NCI-H748 (cell line): ENCODE measurements around the gene PRAMEF11.
A peak's percentile ranks its signal among the peaks of the same experiment; 100 is the strongest.
"Not testable (repeated sequence)": the region's sequence is repeated elsewhere in the genome, so short reads cannot be mapped to it uniquely, and the experiment has no call there.

Experiments used
- DNase-seq: peaks from one replicate; lab custom pipeline; 2025; ENCODE audit not compliant: unreplicated experiment; lab: John Stamatoyannopoulos, UW

PRAMEF11 gene

GRCh38 chr1:12831310-12831709 is at the start of gene PRAMEF11:
TSS of gene PRAMEF11 (minus strand) at chr1:12831410. CDS start at chr1:12828789, 2,621 bp downstream.
- not testable (repeated sequence) for DNase-seq

GRCh38 chr1:12878453-12878852 is 47.2 kb upstream of the PRAMEF11 start:
- not testable (repeated sequence) for DNase-seq

- not testable (repeated sequence) for DNase-seq
Observed at GRCh38 chr1:12863131-12863880, 32.1 kb upstream of the PRAMEF11 start.

GRCh38 chr1:12856786-12857185 is 25.6 kb upstream of the PRAMEF11 start, which contains the start of gene PRAMEF2:
TSS of gene PRAMEF2 (plus strand) at chr1:12857086. CDS start at chr1:12859010, 1,924 bp downstream.
- not testable (repeated sequence) for DNase-seq

- no peak for DNase-seq
Observed at GRCh38 chr1:12851779-12852178, 20.6 kb upstream of the PRAMEF11 start.

- DNase-seq = not testable (repeated sequence)
Observed at GRCh38 chr1:12848620-12849019, 17.4 kb upstream of the PRAMEF11 start, which contains the start of gene HNRNPCL1. TSS of gene HNRNPCL1 (minus strand) at chr1:12848720. CDS start at chr1:12848289, 431 bp downstream.

- not testable (repeated sequence) for DNase-seq
Observed at GRCh38 chr1:12833251-12833650, 2.0 kb upstream of the PRAMEF11 start.

- DNase-seq = peak; percentile 2
Observed at GRCh38 chr1:12819061-12819460, 12.1 kb downstream of the PRAMEF11 start.

- no peak for DNase-seq
Observed at GRCh38 chr1:12811409-12811784, 19.8 kb downstream of the PRAMEF11 start.

GRCh38 chr1:12810691-12811408 is 20.4 kb downstream of the PRAMEF11 start:
- DNase-seq = no peak

- DNase-seq = no peak
Observed at GRCh38 chr1:12809933-12810332, 21.3 kb downstream of the PRAMEF11 start.

- no peak for DNase-seq
Observed at GRCh38 chr1:12799730-12800129, 31.5 kb downstream of the PRAMEF11 start.

GRCh38 chr1:12798911-12799310 is 32.3 kb downstream of the PRAMEF11 start:
- DNase-seq = no peak

GRCh38 chr1:12791097-12791496 is 40.1 kb downstream of the PRAMEF11 start, which contains the start of gene PRAMEF1:
TSS of gene PRAMEF1 (plus strand) at chr1:12791397. CDS start at chr1:12793228, 1,831 bp downstream.
- not testable (repeated sequence) for DNase-seq

GRCh38 chr1:12784729-12785128 is 46.5 kb downstream of the PRAMEF11 start:
- DNase-seq = not testable (repeated sequence)

GRCh38 chr1:12783783-12784182 is 47.4 kb downstream of the PRAMEF11 start:
- DNase-seq = peak; percentile 1

- not testable (repeated sequence) for DNase-seq
Observed at GRCh38 chr1:12781488-12781887, 49.7 kb downstream of the PRAMEF11 start.

GRCh38 chr1:12778907-12779306 is 52.3 kb downstream of the PRAMEF11 start:
- no peak for DNase-seq

- no peak for DNase-seq
Observed at GRCh38 chr1:12778061-12778460, 53.1 kb downstream of the PRAMEF11 start.

GRCh38 chr1:12776801-12777557 is 54.2 kb downstream of the PRAMEF11 start:
- DNase-seq = no peak

GRCh38 chr1:12775443-12775842 is 55.8 kb downstream of the PRAMEF11 start:
- no peak for DNase-seq
